ENCODE measurements around the gene ELK4. TPM values are rescaled to one million over a fixed set of nuclear protein-coding genes. Genes with fewer than 3 reads are reported as not detected.

Gene ELK4
- total and polyA plus RNA-seq, 9 donors: 11.8 to 19.4 (median 16.0) TPM

GRCh38 chr1:205630241-205630640, 1.6 kb downstream of the ELK4 start:
- peaks cover 2% of the 10 kb centered on the region for H3K36me3 ChIP-seq (ENCODE audit: control insufficient read depth, insufficient read depth, low read length)
- peak overlapping the region; percentile 99 for H3K27ac ChIP-seq (ENCODE audit: low read length)
- H3K27me3 ChIP-seq (ENCODE audit: control insufficient read depth, insufficient read depth, low read length): no peaks in the 10 kb centered on the region
- WGBS (ENCODE audit: insufficient coverage): 0% methylated on average over 1 of the region's 3 CpGs
- H3K4me3 ChIP-seq (ENCODE audit: low read length): peak overlapping the region; percentile 89
- peaks cover 5% of the 10 kb centered on the region for H3K4me1 ChIP-seq (ENCODE audit: control insufficient read depth, insufficient read depth, low read length)
- H3K9me3 ChIP-seq (replicated peaks; ENCODE audit: control insufficient read depth, low read depth, low read length): no peaks in the 10 kb centered on the region
- peak; percentile 88 for DNase-seq

GRCh38 chr1:205629751-205630150, 2.1 kb downstream of the ELK4 start:
- Histone ChIP-seq H3K36me3 (ENCODE audit: control insufficient read depth, insufficient read depth, low read length) (peaks cover 2% of the 10 kb centered on the region), H3K4me3 (ENCODE audit: low read length) (no peak overlapping the region), H3K27ac (ENCODE audit: low read length) (peak overlapping the region; percentile 99), H3K4me1 (ENCODE audit: control insufficient read depth, insufficient read depth, low read length) (peaks cover 5% of the 10 kb centered on the region), H3K9me3 (replicated peaks; ENCODE audit: control insufficient read depth, low read depth, low read length) (no peaks in the 10 kb centered on the region), H3K27me3 (ENCODE audit: control insufficient read depth, insufficient read depth, low read length) (no peaks in the 10 kb centered on the region)
- WGBS (ENCODE audit: insufficient coverage): no CpG with 5 or more reads among the region's 6 CpGs
- DNase-seq: no peak

GRCh38 chr1:205627956-205628355, 3.9 kb downstream of the ELK4 start:
- WGBS (ENCODE audit: insufficient coverage): no CpG with 5 or more reads among the region's 8 CpGs
- Histone ChIP-seq H3K9me3 (replicated peaks; ENCODE audit: control insufficient read depth, low read depth, low read length) (no peaks in the 10 kb centered on the region), H3K27ac (ENCODE audit: low read length) (no peak overlapping the region), H3K27me3 (ENCODE audit: control insufficient read depth, insufficient read depth, low read length) (no peaks in the 10 kb centered on the region), H3K4me1 (ENCODE audit: control insufficient read depth, insufficient read depth, low read length) (peaks cover 7% of the 10 kb centered on the region), H3K36me3 (ENCODE audit: control insufficient read depth, insufficient read depth, low read length) (peaks cover 7% of the 10 kb centered on the region), H3K4me3 (ENCODE audit: low read length) (no peak overlapping the region)
- DNase-seq: no peak

- Histone ChIP-seq H3K27me3 (ENCODE audit: control insufficient read depth, insufficient read depth, low read length) (no peaks in the 10 kb centered on the region), H3K9me3 (replicated peaks; ENCODE audit: control insufficient read depth, low read depth, low read length) (no peaks in the 10 kb centered on the region), H3K4me1 (ENCODE audit: control insufficient read depth, insufficient read depth, low read length) (peaks cover 7% of the 10 kb centered on the region), H3K4me3 (ENCODE audit: low read length) (no peak overlapping the region), H3K27ac (ENCODE audit: low read length) (no peak overlapping the region), H3K36me3 (ENCODE audit: control insufficient read depth, insufficient read depth, low read length) (peaks cover 18% of the 10 kb centered on the region)
- no peak for DNase-seq
- WGBS (ENCODE audit: insufficient coverage): no CpG with 5 or more reads among the region's 3 CpGs
Observed at GRCh38 chr1:205626216-205626615, 5.6 kb downstream of the ELK4 start.

GRCh38 chr1:205623646-205624045, 8.2 kb downstream of the ELK4 start:
- Histone ChIP-seq H3K4me3 (ENCODE audit: low read length) (no peak overlapping the region), H3K27ac (ENCODE audit: low read length) (no peak overlapping the region), H3K4me1 (ENCODE audit: control insufficient read depth, insufficient read depth, low read length) (peaks cover 2% of the 10 kb centered on the region), H3K27me3 (ENCODE audit: control insufficient read depth, insufficient read depth, low read length) (no peaks in the 10 kb centered on the region), H3K36me3 (ENCODE audit: control insufficient read depth, insufficient read depth, low read length) (peaks cover 28% of the 10 kb centered on the region), H3K9me3 (replicated peaks; ENCODE audit: control insufficient read depth, low read depth, low read length) (no peaks in the 10 kb centered on the region)
- no peak for DNase-seq
- no CpG with 5 or more reads among the region's 4 CpGs for WGBS (ENCODE audit: insufficient coverage)

GRCh38 chr1:205620269-205620668, 11.5 kb downstream of the ELK4 start:
- H3K27me3 ChIP-seq (ENCODE audit: control insufficient read depth, insufficient read depth, low read length): no peaks in the 10 kb centered on the region
- DNase-seq: no peak
- H3K36me3 ChIP-seq (ENCODE audit: control insufficient read depth, insufficient read depth, low read length): peaks cover 47% of the 10 kb centered on the region
- H3K4me3 ChIP-seq (ENCODE audit: low read length): no peak overlapping the region
- 74% methylated on average over 4 of the region's 6 CpGs for WGBS (ENCODE audit: insufficient coverage)
- H3K9me3 ChIP-seq (replicated peaks; ENCODE audit: control insufficient read depth, low read depth, low read length): no peaks in the 10 kb centered on the region
- H3K27ac ChIP-seq (ENCODE audit: low read length): no peak overlapping the region
- H3K4me1 ChIP-seq (ENCODE audit: control insufficient read depth, insufficient read depth, low read length): peaks cover 2% of the 10 kb centered on the region

GRCh38 chr1:205619376-205619775, 12.4 kb downstream of the ELK4 start:
- peaks cover 49% of the 10 kb centered on the region for H3K36me3 ChIP-seq (ENCODE audit: control insufficient read depth, insufficient read depth, low read length)
- H3K4me3 ChIP-seq (ENCODE audit: low read length): no peak overlapping the region
- no CpG with 5 or more reads among the region's 3 CpGs for WGBS (ENCODE audit: insufficient coverage)
- H3K9me3 ChIP-seq (replicated peaks; ENCODE audit: control insufficient read depth, low read depth, low read length): no peaks in the 10 kb centered on the region
- no peaks in the 10 kb centered on the region for H3K27me3 ChIP-seq (ENCODE audit: control insufficient read depth, insufficient read depth, low read length)
- no peak for DNase-seq
- H3K27ac ChIP-seq (ENCODE audit: low read length): no peak overlapping the region
- no peaks in the 10 kb centered on the region for H3K4me1 ChIP-seq (ENCODE audit: control insufficient read depth, insufficient read depth, low read length)

- H3K27me3 ChIP-seq (ENCODE audit: control insufficient read depth, insufficient read depth, low read length): no peaks in the 10 kb centered on the region
- no peak overlapping the region for H3K27ac ChIP-seq (ENCODE audit: low read length)
- no peaks in the 10 kb centered on the region for H3K9me3 ChIP-seq (replicated peaks; ENCODE audit: control insufficient read depth, low read depth, low read length)
- H3K4me3 ChIP-seq (ENCODE audit: low read length): no peak overlapping the region
- no peaks in the 10 kb centered on the region for H3K4me1 ChIP-seq (ENCODE audit: control insufficient read depth, insufficient read depth, low read length)
- H3K36me3 ChIP-seq (ENCODE audit: control insufficient read depth, insufficient read depth, low read length): peaks cover 46% of the 10 kb centered on the region
- no peak for DNase-seq
- WGBS (ENCODE audit: insufficient coverage): no CpG with 5 or more reads among the region's 1 CpG
Observed at GRCh38 chr1:205616563-205617293, 15.1 kb downstream of the ELK4 start.

- peaks cover 42% of the 10 kb centered on the region for H3K36me3 ChIP-seq (ENCODE audit: control insufficient read depth, insufficient read depth, low read length)
- H3K27me3 ChIP-seq (ENCODE audit: control insufficient read depth, insufficient read depth, low read length): no peaks in the 10 kb centered on the region
- no peak overlapping the region for H3K27ac ChIP-seq (ENCODE audit: low read length)
- no peaks in the 10 kb centered on the region for H3K9me3 ChIP-seq (replicated peaks; ENCODE audit: control insufficient read depth, low read depth, low read length)
- no peak for DNase-seq
- no CpG with 5 or more reads among the region's 1 CpG for WGBS (ENCODE audit: insufficient coverage)
- H3K4me3 ChIP-seq (ENCODE audit: low read length): no peak overlapping the region
- no peaks in the 10 kb centered on the region for H3K4me1 ChIP-seq (ENCODE audit: control insufficient read depth, insufficient read depth, low read length)
Observed at GRCh38 chr1:205615789-205616188, 16.0 kb downstream of the ELK4 start.

GRCh38 chr1:205613854-205614412, 17.9 kb downstream of the ELK4 start:
- DNase-seq: no peak
- WGBS (ENCODE audit: insufficient coverage): no CpG with 5 or more reads among the region's 2 CpGs
- Histone ChIP-seq H3K4me3 (ENCODE audit: low read length) (no peak overlapping the region), H3K9me3 (replicated peaks; ENCODE audit: control insufficient read depth, low read depth, low read length) (no peaks in the 10 kb centered on the region), H3K27ac (ENCODE audit: low read length) (no peak overlapping the region), H3K36me3 (ENCODE audit: control insufficient read depth, insufficient read depth, low read length) (peaks cover 35% of the 10 kb centered on the region), H3K4me1 (ENCODE audit: control insufficient read depth, insufficient read depth, low read length) (no peaks in the 10 kb centered on the region), H3K27me3 (ENCODE audit: control insufficient read depth, insufficient read depth, low read length) (no peaks in the 10 kb centered on the region)

All from muscle of leg (tissue), 11 donors.